NCI-H226 (cell line): Measurements from ENCODE around the gene ZNF777.
"Not testable (repeated sequence)": the region's sequence is repeated elsewhere in the genome, so short reads cannot be mapped to it uniquely, and the experiment has no call there.

Source experiments
- DNase-seq: peaks from one replicate; pipeline ENCODE4 v3.0.0-alpha.2; 2015

ZNF777 gene

GRCh38 chr7:149404825-149405224, 56.0 kb downstream of the ZNF777 start:
- DNase-seq = no peak

DNA sequence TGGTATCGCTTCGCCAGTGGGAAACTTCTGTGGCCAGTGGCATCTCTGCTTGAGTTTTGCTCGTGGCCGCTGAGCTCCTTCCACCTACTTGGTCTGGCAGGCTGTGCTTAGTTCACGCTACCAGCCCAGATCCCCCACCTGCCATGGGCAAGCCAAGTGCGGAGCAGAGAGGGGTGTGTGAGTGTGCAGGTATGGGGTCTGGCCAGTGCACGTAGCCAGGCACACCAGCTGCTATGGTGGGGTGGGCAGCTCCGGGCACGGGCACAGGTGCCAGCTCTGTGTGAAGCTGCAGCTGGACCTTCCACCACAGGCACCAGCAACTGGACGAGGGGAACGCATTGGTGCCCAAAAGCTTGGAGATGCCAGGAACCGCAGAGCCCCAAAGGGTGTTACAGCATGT, 56.5 kb downstream of the ZNF777 start:
- no peak for DNase-seq

DNA sequence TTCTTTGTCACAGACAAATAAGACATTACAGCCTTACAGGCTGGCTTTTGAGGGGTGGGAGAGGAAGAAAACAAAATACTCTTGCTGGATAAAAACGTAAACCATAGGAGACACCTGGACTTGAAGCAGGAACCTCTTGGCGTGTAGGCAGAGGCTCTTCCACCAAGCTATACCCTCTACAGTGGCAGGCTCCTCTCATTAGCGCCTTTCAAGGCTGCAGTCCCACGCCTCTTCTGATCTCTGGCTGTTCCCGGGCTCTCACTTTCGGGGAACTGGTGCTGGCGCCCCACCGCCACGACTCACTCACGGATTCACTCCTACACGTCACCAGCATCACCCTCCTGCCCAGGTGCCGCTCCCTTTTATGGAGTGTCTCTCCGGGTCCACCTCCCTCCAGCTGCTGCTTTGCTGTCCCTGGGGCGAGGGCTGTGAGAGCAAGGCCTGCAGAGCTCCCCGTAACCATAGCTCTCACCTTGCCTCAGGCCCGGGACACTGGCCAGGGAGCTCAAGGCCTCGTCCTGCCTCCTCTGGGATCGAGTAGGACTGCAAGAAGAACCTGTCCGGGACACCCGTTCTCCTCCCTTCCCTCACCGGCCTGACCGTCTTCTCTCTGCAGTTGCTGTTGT, 62.6 kb downstream of the ZNF777 start:
- DNase-seq = no peak

DNA sequence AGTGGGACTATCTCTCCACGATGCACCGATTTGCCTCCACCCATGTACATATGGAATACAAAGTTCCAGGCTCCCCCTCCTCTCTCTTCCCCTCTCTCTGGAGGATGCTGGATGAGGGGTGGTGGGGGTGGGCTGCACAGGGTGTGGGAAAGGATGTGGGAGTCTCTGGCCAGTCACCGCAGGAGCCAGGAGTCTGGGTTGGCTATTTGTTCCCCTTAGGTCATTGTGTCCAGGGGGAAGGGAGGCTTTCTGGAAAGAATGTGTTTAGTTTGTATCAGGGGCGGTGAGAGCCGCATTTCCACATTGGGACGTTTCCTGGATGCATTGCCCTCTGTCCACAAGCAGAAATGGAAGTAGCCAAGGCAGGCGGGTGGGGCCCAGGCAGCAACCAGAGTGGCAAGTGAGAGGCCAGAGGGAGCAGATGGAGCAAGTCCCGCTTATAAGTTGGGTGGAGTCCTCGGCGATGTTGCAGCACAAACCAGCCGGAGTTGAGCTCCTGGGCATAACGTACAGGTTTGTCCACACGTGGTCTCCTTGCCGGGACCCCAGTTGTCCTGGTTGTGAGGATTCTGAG, 63.3 kb downstream of the ZNF777 start:
- no peak for DNase-seq

GRCh38 chr7:149388550-149389335, 72.1 kb downstream of the ZNF777 start:
- DNase-seq = not testable (repeated sequence)

GRCh38 chr7:149386514-149386913, 74.3 kb downstream of the ZNF777 start:
- DNase-seq = not testable (repeated sequence)

DNA sequence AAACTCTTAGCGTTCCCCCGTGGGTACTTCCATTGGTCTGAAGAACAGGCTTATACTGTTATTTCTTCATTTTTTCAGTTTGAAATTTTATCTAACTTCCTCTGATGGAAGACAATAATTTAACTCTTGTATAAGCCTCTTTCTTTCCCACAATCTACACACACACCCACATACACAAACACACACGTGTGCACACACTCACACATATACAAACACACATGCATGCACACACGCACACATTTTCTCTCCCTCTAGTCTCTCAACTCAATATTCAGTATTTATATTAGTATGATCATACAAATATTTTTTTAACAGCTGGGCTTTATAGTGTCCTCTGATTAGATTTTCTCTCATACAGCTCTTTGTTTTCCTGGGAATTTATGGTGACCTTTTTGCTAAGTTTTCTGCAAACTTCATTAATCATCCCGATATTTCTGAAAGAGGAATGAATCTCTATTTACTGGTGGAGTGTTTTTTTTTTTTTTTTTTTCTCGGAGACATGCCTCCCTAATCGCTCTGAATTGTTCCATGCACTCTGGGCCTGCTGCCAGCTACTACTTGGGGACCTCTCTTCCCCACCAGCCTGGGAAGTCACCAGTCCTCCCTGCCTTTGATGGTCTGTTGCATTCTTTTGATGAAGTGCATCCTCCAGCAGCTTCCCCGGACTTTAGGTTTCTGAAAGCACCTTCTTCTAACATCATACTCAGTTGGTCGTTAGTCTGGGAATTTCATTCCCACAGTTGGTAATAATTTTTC, 75.5 kb downstream of the ZNF777 start:
- DNase-seq = no peak
